Endothelial cell of umbilical vein (primary cell): ENCODE measurements around the gene CYP4F22. TPM values are rescaled to one million over a fixed set of nuclear protein-coding genes. Genes with fewer than 3 reads are reported as not detected.

Experiments used
- BruUV-seq: library from RNA; stranded (reverse); fragments of 400-500 nt; replicated peaks from 2 replicates; lab custom pipeline; 2021; lab: Mats Ljungman, UMichigan
- CTCF ChIA-PET: fragments of 300-600, 350-600 bp; sonication (Branson Sonifier 250); formaldehyde crosslinking; loops from one replicate; lab custom pipeline; 2021; ENCODE audit warnings: antibody characterized with exemption, inconsistent platforms; lab: Charles Lee
- POLR2A ChIA-PET: fragments of 300-600, 350-600 bp; sonication (Branson Sonifier 250); formaldehyde crosslinking; loops from one replicate; lab custom pipeline; 2021; ENCODE audit warnings: antibody characterized with exemption, inconsistent platforms; lab: Charles Lee
- DNase-seq: peaks from one replicate; pipeline ENCODE4 v3.0.0-alpha.2; 2011; ENCODE audit warnings: low read depth, low spot score
- FAIRE-seq: peaks from 2 replicates; lab custom pipeline; 2011; peaks lifted over from hg19 to GRCh38; lab: Jason Lieb, UNC
- H2AFZ ChIP-seq: 2 replicates; pipeline ENCODE4 v1.6.0; 2012; ENCODE audit warnings: low read depth, low read length, control low read depth, inconsistent platforms
- H3K27ac ChIP-seq: 2 replicates; pipeline ENCODE4 v1.5.1; 2011; ENCODE audit warnings: low read depth, mild to moderate bottlenecking, control low read depth, low read length, moderate library complexity; ENCODE audit not compliant: insufficient read depth
- H3K27me3 ChIP-seq, 2 experiments: 2 replicates each; pipeline versions ENCODE4 v1.6.0 to v1.6.1; 2011; ENCODE audit warnings: low read length in 2 of 2, mixed read lengths in 1 of 2; ENCODE audit not compliant: control insufficient read depth in 2 of 2, insufficient read depth in 2 of 2
- H3K36me3 ChIP-seq, 2 experiments: 2 replicates in 1 of 2; 3 replicates in 1 of 2; pipeline ENCODE4 v1.5.1; 2011; ENCODE audit warnings: low read length in 2 of 2, mild to moderate bottlenecking in 1 of 2, moderate library complexity in 1 of 2; ENCODE audit not compliant: control insufficient read depth in 2 of 2, insufficient read depth in 2 of 2; ENCODE audit errors: extremely low read depth in 1 of 2
- H3K4me1 ChIP-seq: 3 replicates; pipeline ENCODE4 v1.5.1; 2011; ENCODE audit warnings: mild to moderate bottlenecking, low read length; ENCODE audit not compliant: control insufficient read depth, insufficient read depth; ENCODE audit errors: extremely low read depth
- H3K4me2 ChIP-seq: 2 replicates; pipeline ENCODE4 v1.6.1; 2011; ENCODE audit warnings: low read length, control low read depth, mixed read lengths; ENCODE audit not compliant: insufficient read depth
- H3K4me3 ChIP-seq, 3 experiments: fragments of 200-600 bp in 1 of 3; sonication (generic), shearing (Covaris generic) in 1 of 3; replicated peaks in 1 of 3; 2 replicates each; pipeline ENCODE4 v1.5.1; 2011 to 2016; ENCODE audit warnings: control low read depth in 3 of 3, low read length in 3 of 3, mild to moderate bottlenecking in 2 of 3, inconsistent platforms in 1 of 3, low read depth in 1 of 3, moderate library complexity in 1 of 3; ENCODE audit not compliant: insufficient read depth in 1 of 3
- H3K79me2 ChIP-seq: 2 replicates; pipeline ENCODE4 v1.6.0; 2012; ENCODE audit warnings: low read length, inconsistent platforms; ENCODE audit not compliant: control insufficient read depth, insufficient read depth
- H3K9ac ChIP-seq: replicated peaks from 2 replicates; pipeline ENCODE3; 2011; ENCODE audit warnings: low read length, control low read depth; ENCODE audit not compliant: insufficient read depth; ENCODE audit errors: extremely low read depth
- H3K9me1 ChIP-seq: replicated peaks from 3 replicates; pipeline ENCODE4 v1.6.0; 2011; ENCODE audit warnings: mild to moderate bottlenecking, low read length; ENCODE audit not compliant: control insufficient read depth, insufficient read depth; ENCODE audit errors: extremely low read depth
- H3K9me3 ChIP-seq: replicated peaks from 2 replicates; pipeline ENCODE4 v1.5.1; 2012; ENCODE audit warnings: low read length, inconsistent platforms; ENCODE audit not compliant: control insufficient read depth, insufficient read depth
- H4K20me1 ChIP-seq: replicated peaks from 2 replicates; pipeline ENCODE3; 2011; ENCODE audit warnings: mild to moderate bottlenecking, low read length; ENCODE audit not compliant: control insufficient read depth, insufficient read depth; ENCODE audit errors: extremely low read depth
- CTCF ChIP-seq, 2 donors: IDR thresholded peaks; 1 replicate in 1 of 2; 2 replicates in 1 of 2; pipeline ENCODE4 v1.5.1; 2011; ENCODE audit warnings: low read length in 2 of 2, mild to moderate bottlenecking in 2 of 2, moderate library complexity in 2 of 2, control low read depth in 1 of 2, inconsistent platforms in 1 of 2, low read depth in 1 of 2; ENCODE audit not compliant: insufficient read depth in 1 of 2; ENCODE audit errors: extremely low read depth in 1 of 2
- EZH2 ChIP-seq: IDR thresholded peaks from 2 replicates; pipeline ENCODE4 v1.6.1; 2012; ENCODE audit warnings: borderline replicate concordance, low read depth, mild to moderate bottlenecking, moderate library complexity, low read length, inconsistent platforms; ENCODE audit not compliant: severe bottlenecking
- FOS ChIP-seq: IDR thresholded peaks from 2 replicates; pipeline ENCODE4 v1.6.1; 2011; ENCODE audit warnings: mild to moderate bottlenecking, low read length, moderate library complexity, borderline replicate concordance; ENCODE audit not compliant: insufficient read depth
- GATA2 ChIP-seq: IDR thresholded peaks from 2 replicates; pipeline ENCODE4 v1.7.0; 2011; ENCODE audit warnings: low read depth, mild to moderate bottlenecking, moderate library complexity, mixed read lengths, low read length; ENCODE audit not compliant: insufficient read length, insufficient read depth
- JUN ChIP-seq: IDR thresholded peaks from 2 replicates; pipeline ENCODE4 v1.6.1; 2011; ENCODE audit warnings: borderline replicate concordance, low read depth; ENCODE audit not compliant: insufficient read length, insufficient read depth
- MAX ChIP-seq: IDR thresholded peaks from 2 replicates; pipeline ENCODE4 v1.6.1; 2011; ENCODE audit not compliant: insufficient read depth, insufficient read length
- MYC ChIP-seq: IDR thresholded peaks from one replicate; pipeline ENCODE4 v1.6.1; 2011; ENCODE audit warnings: mild to moderate bottlenecking, low read depth, low read length
- POLR2A ChIP-seq: IDR thresholded peaks from 2 replicates; pipeline ENCODE4 v1.6.1; 2012; ENCODE audit warnings: low read depth, mild to moderate bottlenecking, control low read depth, low read length
- POLR2AphosphoS5 ChIP-seq: IDR thresholded peaks from 2 replicates; pipeline ENCODE4 v1.6.1; 2012; ENCODE audit warnings: low read depth, mild to moderate bottlenecking, control low read depth, low read length, moderate library complexity; ENCODE audit not compliant: insufficient read depth
- dilution Hi-C: fragments of 300-500 bp; cut with MboI; formaldehyde crosslinking; loops from one replicate; pipeline ENCODE4 v1.15.0; 2019; ENCODE audit warnings: low sequenced_read_pairs; ENCODE audit not compliant: extremely low pct_ligation_motif_present
- intact Hi-C: fragments of 100-400 bp; cut with micrococcal nuclease; formaldehyde crosslinking; loops from one replicate; pipeline ENCODE4 v1.10.0; 2022
- polyA plus RNA-seq, 4 experiments: library from polyadenylated mRNA; depleted of rRNA in 3 of 4; stranded (reverse) in 3 of 4; unstranded in 1 of 4; fragments of >200 nt; gene quantifications; 2 replicates each; pipeline versions ENCODE4 v1.2.1 to v1.2.3, GENCODE V29; 2011 to 2012; ENCODE audit warnings: missing spikeins in 1 of 4
- total RNA-seq: library from RNA; stranded (reverse); gene quantifications from 2 replicates; pipeline ENCODE4 v1.2.3, GENCODE V29; 2021

The CYP4F22 gene
- total and polyA plus RNA-seq, 2 donors (not counting 3 experiments of a cell fraction or from before 2014, with no cell fraction given): not detected

DNA sequence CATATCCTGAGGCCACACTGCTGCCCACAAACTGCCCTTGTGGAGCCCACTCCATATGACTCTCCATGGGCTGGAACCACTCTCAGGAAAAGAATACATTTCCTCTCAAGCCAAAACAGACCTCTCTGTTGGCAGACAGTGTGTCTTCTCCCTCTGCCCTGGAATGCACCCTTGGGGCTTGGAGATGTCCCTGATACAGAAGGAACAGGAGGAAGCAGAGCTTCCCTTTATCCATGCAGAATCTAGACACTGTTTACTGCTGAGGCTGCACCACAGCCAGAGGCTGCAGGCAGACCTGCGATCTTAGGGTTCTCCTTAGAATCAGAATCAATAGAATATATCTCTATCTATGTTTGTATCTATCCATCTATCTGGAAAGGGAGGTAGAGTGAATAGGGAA, 79.9 kb downstream of the CYP4F22 start:
- H3K36me3 ChIP-seq: no peaks in the 10 kb centered on the region
- no peaks in the 10 kb centered on the region for H3K9me3 ChIP-seq
- H3K79me2 ChIP-seq: no peaks in the 10 kb centered on the region
- H3K4me3 ChIP-seq: no peak overlapping the region
- H4K20me1 ChIP-seq: no peaks in the 10 kb centered on the region
- FAIRE-seq (no peak), DNase-seq (no peak)
- H2AFZ ChIP-seq: no peak overlapping the region
- H3K9me1 ChIP-seq: no peaks in the 10 kb centered on the region
- H3K27ac ChIP-seq: no peak overlapping the region
- CTCF ChIA-PET: no interaction called here
- no peak overlapping the region for H3K4me2 ChIP-seq
- no TSS peak for BruUV-seq
- POLR2A ChIA-PET: no interaction called here
- H3K27me3 ChIP-seq: no peaks in the 10 kb centered on the region
- intact Hi-C loops (no loop called here), dilution Hi-C loops (no loop called here)
- no peak overlapping the region for H3K9ac ChIP-seq
- H3K4me1 ChIP-seq: no peaks in the 10 kb centered on the region
- TF ChIP-seq POLR2A: no peak

- H4K20me1 ChIP-seq: no peaks in the 10 kb centered on the region
- intact Hi-C loops (no loop called here), dilution Hi-C loops (no loop called here)
- no peaks in the 10 kb centered on the region for H3K36me3 ChIP-seq
- no peak overlapping the region for H3K27ac ChIP-seq
- FAIRE-seq (no peak), DNase-seq (no peak)
- no peak overlapping the region for H3K4me2 ChIP-seq
- TF ChIP-seq POLR2AphosphoS5 (no peak), MAX (no peak), MYC (no peak), GATA2 (no peak), FOS (no peak), JUN (no peak), POLR2A (no peak), CTCF (IDR thresholded peaks at IDR 0.05; ENCODE audit: extremely low read depth in 1 of 2, insufficient read depth in 1 of 2, low read depth in 1 of 2, low read length in 2 of 2) (no peak), EZH2 (no peak)
- no peaks in the 10 kb centered on the region for H3K9me3 ChIP-seq
- H3K79me2 ChIP-seq: no peaks in the 10 kb centered on the region
- no TSS peak for BruUV-seq
- H3K9me1 ChIP-seq: no peaks in the 10 kb centered on the region
- H3K27me3 ChIP-seq: no peaks in the 10 kb centered on the region
- no peak overlapping the region for H3K4me3 ChIP-seq
- H3K4me1 ChIP-seq: no peaks in the 10 kb centered on the region
- ChIA-PET POLR2A (no interaction called here), CTCF (no interaction called here)
- H3K9ac ChIP-seq: no peak overlapping the region
- H2AFZ ChIP-seq: no peak overlapping the region
Measured at GRCh38 chr19:15589760-15590451, 81.6 kb downstream of the CYP4F22 start.
